Activated B cell treated with CpG ODN at 0.5 μM for 24 hours (primary cell): ENCODE measurements around the gene SPP2. TPM values are rescaled to one million over a fixed set of nuclear protein-coding genes. Genes with fewer than 3 reads are reported as not detected.

Source experiments
- ATAC-seq: fragments of 200-7000 bp; cut with Tn5 transposase; one replicate; pipeline ENCODE4 v1.10.0; 2021; ENCODE audit warnings: low read depth, mild to moderate bottlenecking, moderate library complexity
- CTCF ChIA-PET: fragments of 350-600 bp; sonication (Branson Sonifier 250); formaldehyde crosslinking; loops from one replicate; lab custom pipeline; 2021; ENCODE audit warnings: antibody characterized with exemption; lab: Charles Lee
- POLR2A ChIA-PET: fragments of 350-600 bp; sonication (Branson Sonifier 250); formaldehyde crosslinking; loops from one replicate; lab custom pipeline; 2021; ENCODE audit warnings: antibody characterized with exemption; lab: Charles Lee
- DNase-seq: peaks from one replicate; pipeline ENCODE4 v3.0.0; 2022
- H3K27ac Mint-ChIP-seq: one replicate; pipeline ENCODE4 v1.8.0; 2020; ENCODE audit warnings: mixed read lengths
- H3K27me3 Mint-ChIP-seq: one replicate; pipeline ENCODE4 v1.8.0; 2021; ENCODE audit warnings: mixed read lengths
- H3K36me3 Mint-ChIP-seq: one replicate; pipeline ENCODE4 v1.8.0; 2021; ENCODE audit warnings: low read depth, mixed read lengths
- H3K4me1 Mint-ChIP-seq: one replicate; pipeline ENCODE4 v1.8.0; 2021; ENCODE audit warnings: mixed read lengths
- H3K4me3 Mint-ChIP-seq: one replicate; pipeline ENCODE4 v1.8.0; 2020; ENCODE audit warnings: mild to moderate bottlenecking, mixed read lengths
- H3K9me3 Mint-ChIP-seq: one replicate; pipeline ENCODE4 v1.8.0; 2020; ENCODE audit warnings: mixed read lengths
- CTCF ChIP-seq: fragments of 200-600 bp; IDR thresholded peaks from one replicate; pipeline ENCODE4 v1.8.0; 2022; ENCODE audit warnings: antibody characterized with exemption, mild to moderate bottlenecking
- intact Hi-C: fragments of 100-400 bp; cut with micrococcal nuclease; formaldehyde crosslinking; loops from one replicate; pipeline ENCODE4 v1.15.1; 2024
- total RNA-seq: library from RNA; stranded (reverse); gene quantifications from 2 replicates; pipeline ENCODE4 v1.2.3, GENCODE V29; 2022

Gene SPP2
- total RNA-seq, 1 donor from 2014 or later = not detected

DNA sequence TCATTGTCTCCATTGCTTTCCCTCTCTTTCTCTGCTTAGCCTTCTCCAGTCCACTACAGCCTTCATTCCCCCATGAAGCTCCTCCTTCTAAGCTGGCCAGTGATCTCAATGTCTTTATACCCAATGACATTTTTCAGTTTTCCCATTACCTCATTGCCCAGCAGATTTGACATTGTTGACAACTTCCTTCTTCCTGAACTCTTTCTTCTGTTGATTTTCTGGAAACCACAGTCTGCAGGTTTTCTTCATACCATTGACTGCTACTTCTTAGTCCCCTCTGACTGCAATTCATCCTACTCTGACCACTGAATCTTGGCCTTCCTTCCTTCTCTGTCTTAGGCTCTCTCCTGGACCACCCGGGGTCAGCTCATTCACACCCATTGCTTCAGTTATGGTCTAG, 22.9 kb upstream of the SPP2 start:
- no peaks in the 10 kb centered on the region for H3K36me3 Mint-ChIP-seq
- intact Hi-C loops = no loop called here
- peaks cover 36% of the 10 kb centered on the region for H3K27me3 Mint-ChIP-seq
- H3K4me1 Mint-ChIP-seq = peaks cover 18% of the 10 kb centered on the region
- H3K4me3 Mint-ChIP-seq = no peak overlapping the region
- ChIA-PET POLR2A (no interaction called here), CTCF (no interaction called here)
- peaks cover 2% of the 10 kb centered on the region for H3K9me3 Mint-ChIP-seq
- DNase-seq (no peak), ATAC-seq (no peak)
- no peak for TF ChIP-seq CTCF
- H3K27ac Mint-ChIP-seq = no peak overlapping the region

DNA sequence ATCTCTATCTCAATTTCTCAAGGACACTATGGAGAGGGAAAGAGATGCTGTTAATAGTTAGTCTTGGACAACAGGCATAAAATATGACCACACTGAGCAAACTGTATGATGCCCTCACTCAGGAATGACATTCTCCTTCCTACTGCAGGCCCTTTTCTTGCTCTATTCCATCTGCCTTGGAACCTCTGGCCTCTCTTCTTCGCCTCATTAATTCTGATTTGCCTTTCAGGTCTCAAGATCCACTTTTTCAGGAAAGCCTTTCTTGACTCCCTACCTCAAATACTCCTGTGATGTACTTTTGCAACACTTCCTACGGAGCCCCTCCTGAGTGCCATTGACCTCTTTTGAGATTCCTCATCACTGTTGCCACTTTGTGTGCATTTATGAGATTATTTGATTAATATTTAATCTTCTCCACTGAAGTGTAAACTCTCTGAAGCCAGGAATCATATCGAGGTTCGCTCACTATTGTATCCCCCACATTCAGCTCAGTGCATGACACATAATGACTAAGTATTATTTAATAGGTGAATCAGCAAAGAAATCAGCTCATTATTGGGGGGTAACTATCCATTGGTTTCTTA, 21.3 kb upstream of the SPP2 start:
- intact Hi-C loops = no loop called here
- peaks cover 7% of the 10 kb centered on the region for H3K9me3 Mint-ChIP-seq
- DNase-seq = no peak
- peaks cover 18% of the 10 kb centered on the region for H3K4me1 Mint-ChIP-seq
- H3K27me3 Mint-ChIP-seq = peaks cover 46% of the 10 kb centered on the region
- no peak overlapping the region for H3K4me3 Mint-ChIP-seq
- ATAC-seq = no peak
- TF ChIP-seq CTCF = no peak
- H3K36me3 Mint-ChIP-seq = no peaks in the 10 kb centered on the region
- ChIA-PET CTCF (no interaction called here), POLR2A (no interaction called here)
- no peak overlapping the region for H3K27ac Mint-ChIP-seq

- no peak for ATAC-seq
- Mint-ChIP-seq H3K9me3 (peaks cover 9% of the 10 kb centered on the region), H3K36me3 (no peaks in the 10 kb centered on the region), H3K4me1 (peaks cover 5% of the 10 kb centered on the region), H3K27me3 (peaks cover 48% of the 10 kb centered on the region), H3K4me3 (no peak overlapping the region), H3K27ac (no peak overlapping the region)
- ChIA-PET CTCF (no interaction called here), POLR2A (no interaction called here)
- no peak for TF ChIP-seq CTCF
- DNase-seq = no peak
- intact Hi-C loops = no loop called here
These were observed 19.3 kb upstream of the SPP2 start for GRCh38 chr2:234031207-234031606.

- DNase-seq (no peak), ATAC-seq (no peak)
- POLR2A ChIA-PET = no interaction called here
- H3K27ac Mint-ChIP-seq = no peak overlapping the region
- H3K4me1 Mint-ChIP-seq = no peaks in the 10 kb centered on the region
- intact Hi-C loops = no loop called here
- no peak for TF ChIP-seq CTCF
- no peaks in the 10 kb centered on the region for H3K36me3 Mint-ChIP-seq
- no peak overlapping the region for H3K4me3 Mint-ChIP-seq
- CTCF ChIA-PET = no interaction called here
- H3K9me3 Mint-ChIP-seq = peaks cover 9% of the 10 kb centered on the region
- peaks cover 52% of the 10 kb centered on the region for H3K27me3 Mint-ChIP-seq
These were observed 18.1 kb upstream of the SPP2 start for GRCh38 chr2:234032279-234032856.

- peaks cover 51% of the 10 kb centered on the region for H3K27me3 Mint-ChIP-seq
- H3K4me3 Mint-ChIP-seq = no peak overlapping the region
- POLR2A ChIA-PET = no interaction called here
- DNase-seq (no peak), ATAC-seq (no peak)
- no peaks in the 10 kb centered on the region for H3K36me3 Mint-ChIP-seq
- intact Hi-C loops = no loop called here
- no peak for TF ChIP-seq CTCF
- no peak overlapping the region for H3K27ac Mint-ChIP-seq
- CTCF ChIA-PET = interaction anchor here (0.7 kb wide), 1 partner anchor 1408 kb away, joined by 3 read pairs; no protein-coding TSS in a partner anchor
- H3K4me1 Mint-ChIP-seq = no peaks in the 10 kb centered on the region
- H3K9me3 Mint-ChIP-seq = peaks cover 11% of the 10 kb centered on the region
These were observed 17.3 kb upstream of the SPP2 start for GRCh38 chr2:234033174-234033573.
